Measurements from ENCODE around the gene KAZN.

KAZN gene

GRCh38 chr1:14959059-14959694 lies 360.7 kb downstream of the KAZN start:
- TF ChIP-seq PATZ1 (CRISPR knock-in tag; IDR thresholded peaks at IDR 0.05; ENCODE audit: borderline replicate concordance) = no peak
- TF ChIP-seq ZFP3 (CRISPR knock-in tag; IDR thresholded peaks at IDR 0.05) = no peak
- no peak for TF ChIP-seq TCF4 (CRISPR knock-in tag; IDR thresholded peaks at IDR 0.05; ENCODE audit: borderline replicate concordance)
- no peak for ATAC-seq

GRCh38 chr1:14961661-14962267 lies 363.3 kb downstream of the KAZN start:
- no peak for TF ChIP-seq RARB (CRISPR knock-in tag; IDR thresholded peaks at IDR 0.05)
- no peak for TF ChIP-seq ZNF8 (CRISPR knock-in tag; IDR thresholded peaks at IDR 0.05)
- TF ChIP-seq TSHZ2 (CRISPR knock-in tag; IDR thresholded peaks at IDR 0.05) = no peak
- no peak for TF ChIP-seq CSDC2 (CRISPR knock-in tag; IDR thresholded peaks at IDR 0.05)
- TF ChIP-seq ZNF70 (CRISPR knock-in tag; IDR thresholded peaks at IDR 0.05) = no peak
- no peak for TF ChIP-seq ARNTL (CRISPR knock-in tag; IDR thresholded peaks at IDR 0.05; ENCODE audit: borderline replicate concordance, low read depth)
- no peak for TF ChIP-seq ZFP30 (CRISPR knock-in tag; IDR thresholded peaks at IDR 0.05)
- ATAC-seq = peak; percentile 38; the same call in 1 of the 3 replicates

GRCh38 chr1:14962407-14962806 lies 363.9 kb downstream of the KAZN start:
- TF ChIP-seq CREB5 (CRISPR knock-in tag; IDR thresholded peaks at IDR 0.05; ENCODE audit: low read depth) (no peak), RARB (CRISPR knock-in tag; IDR thresholded peaks at IDR 0.05) (no peak), ARNTL (CRISPR knock-in tag; IDR thresholded peaks at IDR 0.05; ENCODE audit: borderline replicate concordance, low read depth) (no peak), ZC3H10 (CRISPR knock-in tag; IDR thresholded peaks at IDR 0.05) (no peak), CSRNP3 (CRISPR knock-in tag; IDR thresholded peaks at IDR 0.05) (no peak), ZNF565 (CRISPR knock-in tag; conservative IDR thresholded peaks at IDR 0.05; ENCODE audit: low read depth) (no peak), ESRRG (CRISPR knock-in tag; IDR thresholded peaks at IDR 0.05) (no peak), ZNF70 (CRISPR knock-in tag; IDR thresholded peaks at IDR 0.05) (no peak), SNAI2 (CRISPR knock-in tag; IDR thresholded peaks at IDR 0.05) (no peak), OSR1 (CRISPR knock-in tag; IDR thresholded peaks at IDR 0.05) (no peak), TSHZ2 (CRISPR knock-in tag; IDR thresholded peaks at IDR 0.05) (no peak), GLIS3 (CRISPR knock-in tag; IDR thresholded peaks at IDR 0.05) (no peak)
- ATAC-seq = no peak
